GM18909 (cell line): ENCODE measurements around the gene SLC6A17.

Experiments used
- ATAC-seq: cut with Tn5 transposase; IDR thresholded peaks from one replicate; pipeline ENCODE4 v1.9.1; 2021; ENCODE audit warnings: mild to moderate bottlenecking; ENCODE audit not compliant: unreplicated experiment, poor library complexity

The SLC6A17 gene

GRCh38 chr1:110235834-110236682 lies 85.8 kb downstream of the SLC6A17 start:
- ATAC-seq: no peak

- ATAC-seq: no peak
Measured at GRCh38 chr1:110237386-110238152, 87.3 kb downstream of the SLC6A17 start.

- ATAC-seq: no peak
Measured at GRCh38 chr1:110239441-110240430, 89.4 kb downstream of the SLC6A17 start.

GRCh38 chr1:110240476-110241210 lies 90.3 kb downstream of the SLC6A17 start:
- ATAC-seq: no peak

- no peak for ATAC-seq
Measured at GRCh38 chr1:110241516-110241915, 91.2 kb downstream of the SLC6A17 start.

GRCh38 chr1:110242062-110242461 lies 91.8 kb downstream of the SLC6A17 start:
- ATAC-seq: no peak

GRCh38 chr1:110242731-110243130 lies 92.4 kb downstream of the SLC6A17 start:
- no peak for ATAC-seq

GRCh38 chr1:110243146-110243545 lies 92.9 kb downstream of the SLC6A17 start:
- peak; percentile 24 for ATAC-seq

GRCh38 chr1:110243574-110243973 lies 93.3 kb downstream of the SLC6A17 start:
- ATAC-seq: peak; percentile 54

GRCh38 chr1:110245876-110246620 lies 95.8 kb downstream of the SLC6A17 start:
- ATAC-seq: no peak

- ATAC-seq: no peak
Measured at GRCh38 chr1:110248746-110249145, 98.5 kb downstream of the SLC6A17 start.

- ATAC-seq: no peak
Measured at GRCh38 chr1:110249256-110249655, 99.0 kb downstream of the SLC6A17 start.

GRCh38 chr1:110250008-110250407 lies 99.7 kb downstream of the SLC6A17 start:
- no peak for ATAC-seq

- ATAC-seq: no peak
Measured at GRCh38 chr1:110250749-110251148, 100.5 kb downstream of the SLC6A17 start.
